ENCODE results near the gene LCE4A. TPM values are rescaled to one million over a fixed set of nuclear protein-coding genes. Genes with fewer than 3 reads are reported as not detected.

Gene LCE4A
- total RNA-seq, 2 donors from 2014 or later, result not detected

Other genes starting within 250 kb of the LCE4A start
- gene LCE5A, start 197.4 kb upstream of the LCE4A start, total RNA-seq, result not detected
- gene CRCT1, start 193.7 kb upstream of the LCE4A start, total RNA-seq, result not detected
- not detected for gene LCE3E, start 141.4 kb upstream of the LCE4A start, total RNA-seq
- gene LCE3D, start 127.6 kb upstream of the LCE4A start, total RNA-seq, result not detected
- not detected for gene LCE3C, start 107.9 kb upstream of the LCE4A start, total RNA-seq
- not detected for gene LCE3B, start 94.3 kb upstream of the LCE4A start, total RNA-seq
- gene LCE3A, start 85.1 kb upstream of the LCE4A start, total RNA-seq, result not detected
- not detected for gene LCE2D, start 44.8 kb upstream of the LCE4A start, total RNA-seq
- gene LCE2C, start 32.9 kb upstream of the LCE4A start, total RNA-seq, result not detected
- not detected for gene LCE2B, start 22.0 kb upstream of the LCE4A start, total RNA-seq
- gene LCE2A, start 9.8 kb upstream of the LCE4A start, total RNA-seq, result not detected
- gene KPRP, start 49.9 kb downstream of the LCE4A start, total RNA-seq, result not detected
- not detected for gene LCE1F, start 67.0 kb downstream of the LCE4A start, total RNA-seq
- not detected for gene LCE1E, start 78.1 kb downstream of the LCE4A start, total RNA-seq
- gene LCE1D, start 88.6 kb downstream of the LCE4A start, total RNA-seq, result not detected
- not detected for gene LCE1C, start 98.5 kb downstream of the LCE4A start, total RNA-seq
- not detected for gene LCE1B, start 103.8 kb downstream of the LCE4A start, total RNA-seq
- not detected for gene LCE1A, start 119.3 kb downstream of the LCE4A start, total RNA-seq
- not detected for gene LCE6A, start 134.7 kb downstream of the LCE4A start, total RNA-seq
- gene LCE7A, start 151.8 kb downstream of the LCE4A start, total RNA-seq, result not detected
- not detected for gene SMCP, start 170.2 kb downstream of the LCE4A start, total RNA-seq
- not detected for gene IVL, start 200.4 kb downstream of the LCE4A start, total RNA-seq
- not detected for gene SPRR5, start 239.0 kb downstream of the LCE4A start, total RNA-seq

All from colonic mucosa (tissue), 2 donors.